ENCODE data around the gene NR2E1. TPM values are rescaled to one million over a fixed set of nuclear protein-coding genes. Genes with fewer than 3 reads are reported as not detected.

NR2E1 gene
- total RNA-seq, 1 donor from 2014 or later = not detected

DNA sequence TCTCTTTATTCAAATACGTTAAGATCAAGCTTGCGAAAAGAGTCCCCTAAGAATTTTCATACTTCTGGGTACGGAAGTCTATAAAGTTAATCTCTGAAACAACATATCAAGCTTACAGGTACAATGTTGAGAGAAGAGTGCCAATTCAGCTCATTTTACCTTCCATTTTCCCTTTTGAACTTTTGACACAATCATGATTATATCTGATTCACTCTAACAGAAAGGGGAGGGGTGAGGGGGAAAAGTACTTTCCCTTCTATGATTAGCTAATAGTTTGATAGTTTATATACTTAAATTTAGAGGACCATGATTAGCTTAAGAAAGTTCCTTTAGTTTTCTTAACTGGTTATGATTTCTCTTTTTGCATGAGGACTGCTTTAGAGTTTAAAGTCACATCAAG lies 61.5 kb downstream of the NR2E1 start:
- FAIRE-seq (no peak), DNase-seq (ENCODE audit: low read depth) (no peak)
- H3K4me3 Mint-ChIP-seq (ENCODE audit: unreplicated experiment) = no peak overlapping the region
- Histone ChIP-seq H3K4me1 (ENCODE audit: insufficient read depth, low read length) (no peaks in the 10 kb centered on the region), H3K27ac (ENCODE audit: low read depth, low read length) (no peak overlapping the region), H3K79me2 (ENCODE audit: insufficient read depth, low read length) (peaks cover 66% of the 10 kb centered on the region), H3K9ac (ENCODE audit: low read length) (no peak overlapping the region), H3K36me3 (ENCODE audit: insufficient read depth, low read length) (no peaks in the 10 kb centered on the region), H3K27me3 (ENCODE audit: insufficient read depth, low read length) (no peaks in the 10 kb centered on the region), H3K9me3 (ENCODE audit: insufficient read depth, low read depth, low read length) (no peaks in the 10 kb centered on the region), H2AFZ (ENCODE audit: low read depth, low read length) (no peak overlapping the region), H4K20me1 (ENCODE audit: insufficient read depth, low read length) (peaks cover 46% of the 10 kb centered on the region), H3K4me2 (ENCODE audit: low read length) (no peak overlapping the region), H3K4me3 (ENCODE audit: insufficient read depth, low read depth, low read length) (no peak overlapping the region)
- no peak overlapping the region for H3K27ac Mint-ChIP-seq (ENCODE audit: unreplicated experiment)
- H3K4me1 Mint-ChIP-seq (ENCODE audit: low read depth, unreplicated experiment) = peaks cover 6% of the 10 kb centered on the region
- TF ChIP-seq EZH2 (IDR thresholded peaks at IDR 0.05; ENCODE audit: insufficient read depth, low read length) (no peak), CTCF (IDR thresholded peaks at IDR 0.05; ENCODE audit: insufficient read depth, low read depth, low read length) (no peak)
- H3K36me3 Mint-ChIP-seq (ENCODE audit: low read depth, unreplicated experiment) = peaks cover under 1% of the 10 kb centered on the region
- no peaks in the 10 kb centered on the region for H3K27me3 Mint-ChIP-seq (ENCODE audit: low read depth, unreplicated experiment)
- H3K9me3 Mint-ChIP-seq (ENCODE audit: unreplicated experiment) = no peaks in the 10 kb centered on the region

- H3K4me3 Mint-ChIP-seq (ENCODE audit: unreplicated experiment) = no peak overlapping the region
- Histone ChIP-seq H3K79me2 (ENCODE audit: insufficient read depth, low read length) (peaks cover 76% of the 10 kb centered on the region), H3K9ac (ENCODE audit: low read length) (no peak overlapping the region), H4K20me1 (ENCODE audit: insufficient read depth, low read length) (peaks cover 56% of the 10 kb centered on the region), H3K36me3 (ENCODE audit: insufficient read depth, low read length) (no peaks in the 10 kb centered on the region), H2AFZ (ENCODE audit: low read depth, low read length) (no peak overlapping the region), H3K4me2 (ENCODE audit: low read length) (no peak overlapping the region), H3K4me3 (ENCODE audit: insufficient read depth, low read depth, low read length) (no peak overlapping the region), H3K27me3 (ENCODE audit: insufficient read depth, low read length) (no peaks in the 10 kb centered on the region), H3K27ac (ENCODE audit: low read depth, low read length) (no peak overlapping the region), H3K4me1 (ENCODE audit: insufficient read depth, low read length) (no peaks in the 10 kb centered on the region), H3K9me3 (ENCODE audit: insufficient read depth, low read depth, low read length) (no peaks in the 10 kb centered on the region)
- TF ChIP-seq EZH2 (IDR thresholded peaks at IDR 0.05; ENCODE audit: insufficient read depth, low read length) = no peak
- H3K9me3 Mint-ChIP-seq (ENCODE audit: unreplicated experiment) = no peaks in the 10 kb centered on the region
- H3K4me1 Mint-ChIP-seq (ENCODE audit: low read depth, unreplicated experiment) = no peaks in the 10 kb centered on the region
- no peak overlapping the region for H3K27ac Mint-ChIP-seq (ENCODE audit: unreplicated experiment)
- H3K36me3 Mint-ChIP-seq (ENCODE audit: low read depth, unreplicated experiment) = no peaks in the 10 kb centered on the region
- DNase-seq (ENCODE audit: low read depth) = no peak
- no peaks in the 10 kb centered on the region for H3K27me3 Mint-ChIP-seq (ENCODE audit: low read depth, unreplicated experiment)
- FAIRE-seq = no peak
Observed at GRCh38 chr6:108228416-108228815, 62.6 kb downstream of the NR2E1 start.

- no peak overlapping the region for H3K4me2 ChIP-seq (ENCODE audit: low read length)
- no peaks in the 10 kb centered on the region for H3K36me3 ChIP-seq (ENCODE audit: insufficient read depth, low read length)
- no peak overlapping the region for H3K4me3 ChIP-seq (ENCODE audit: insufficient read depth, low read depth, low read length)
- H2AFZ ChIP-seq (ENCODE audit: low read depth, low read length) = no peak overlapping the region
- peaks cover 2% of the 10 kb centered on the region for H3K9me3 Mint-ChIP-seq (ENCODE audit: unreplicated experiment)
- peaks cover 7% of the 10 kb centered on the region for H3K4me1 Mint-ChIP-seq (ENCODE audit: low read depth, unreplicated experiment)
- no peaks in the 10 kb centered on the region for H3K4me1 ChIP-seq (ENCODE audit: insufficient read depth, low read length)
- TF ChIP-seq CTCF (IDR thresholded peaks at IDR 0.05; ENCODE audit: insufficient read depth, low read depth, low read length) (no peak), EZH2 (IDR thresholded peaks at IDR 0.05; ENCODE audit: insufficient read depth, low read length) (no peak)
- no peak overlapping the region for H3K27ac Mint-ChIP-seq (ENCODE audit: unreplicated experiment)
- no peak overlapping the region for H3K27ac ChIP-seq (ENCODE audit: low read depth, low read length)
- H3K4me3 Mint-ChIP-seq (ENCODE audit: unreplicated experiment) = no peak overlapping the region
- no peak for DNase-seq (ENCODE audit: low read depth)
- FAIRE-seq = no peak
- H3K79me2 ChIP-seq (ENCODE audit: insufficient read depth, low read length) = peaks cover 82% of the 10 kb centered on the region
- peaks cover 12% of the 10 kb centered on the region for H3K36me3 Mint-ChIP-seq (ENCODE audit: low read depth, unreplicated experiment)
- H4K20me1 ChIP-seq (ENCODE audit: insufficient read depth, low read length) = peaks cover 80% of the 10 kb centered on the region
- H3K9me3 ChIP-seq (ENCODE audit: insufficient read depth, low read depth, low read length) = no peaks in the 10 kb centered on the region
- H3K27me3 ChIP-seq (ENCODE audit: insufficient read depth, low read length) = no peaks in the 10 kb centered on the region
- H3K27me3 Mint-ChIP-seq (ENCODE audit: low read depth, unreplicated experiment) = no peaks in the 10 kb centered on the region
- H3K9ac ChIP-seq (ENCODE audit: low read length) = no peak overlapping the region
Observed at GRCh38 chr6:108235127-108235526, 69.3 kb downstream of the NR2E1 start.
